CD4-positive, alpha-beta T cell treated with Interleukin-4 for 1 hour (primary cell): Measurements from ENCODE around the gene PIK3C3.

Experiments
- DNase-seq, 2 donors: peaks; one replicate each; pipeline ENCODE4 v3.0.0-alpha.2; 2020 to 2022

Gene PIK3C3

DNA sequence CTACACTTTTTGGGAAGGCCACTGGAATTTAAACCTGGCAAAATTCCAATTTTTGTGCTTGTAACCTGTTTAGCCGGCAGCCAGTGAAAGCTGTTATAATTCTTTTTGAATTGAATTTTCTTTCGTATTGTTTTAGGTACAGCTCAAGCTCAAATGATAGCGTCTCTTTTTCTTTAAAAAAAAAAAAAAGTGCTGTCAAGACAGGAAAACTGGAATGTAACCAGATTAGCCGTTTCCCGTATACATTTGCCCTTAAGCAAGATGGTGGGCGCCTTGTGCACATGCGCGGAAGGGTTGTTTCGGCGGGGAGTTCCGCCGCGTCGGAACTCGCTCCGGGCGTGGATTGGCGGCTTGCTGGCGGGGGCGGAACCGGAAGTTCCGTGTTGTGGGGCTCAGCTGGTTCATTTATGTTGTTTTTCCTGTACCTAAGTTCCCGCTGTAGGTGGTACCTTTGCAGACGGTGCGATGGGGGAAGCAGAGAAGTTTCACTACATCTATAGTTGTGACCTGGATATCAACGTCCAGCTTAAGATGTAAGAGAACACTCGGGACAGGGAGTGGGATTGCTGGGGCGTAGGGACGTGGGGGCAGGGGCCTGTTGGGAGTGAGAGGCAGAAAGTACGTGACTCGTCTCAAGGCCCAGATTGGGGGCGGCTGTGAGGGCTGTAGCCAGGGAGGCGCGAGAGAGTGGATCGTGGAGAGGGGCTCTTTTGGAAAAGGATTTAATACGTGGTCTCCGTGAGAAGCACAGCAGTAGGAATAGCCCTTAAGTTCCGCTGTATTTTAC is at the start of gene PIK3C3:
PIK3C3 (plus strand) TSS at position 408 of the 787 bp plus-strand sequence; CDS start at position 466, 58 bp downstream.
- peak; percentile 98 for DNase-seq

DNA sequence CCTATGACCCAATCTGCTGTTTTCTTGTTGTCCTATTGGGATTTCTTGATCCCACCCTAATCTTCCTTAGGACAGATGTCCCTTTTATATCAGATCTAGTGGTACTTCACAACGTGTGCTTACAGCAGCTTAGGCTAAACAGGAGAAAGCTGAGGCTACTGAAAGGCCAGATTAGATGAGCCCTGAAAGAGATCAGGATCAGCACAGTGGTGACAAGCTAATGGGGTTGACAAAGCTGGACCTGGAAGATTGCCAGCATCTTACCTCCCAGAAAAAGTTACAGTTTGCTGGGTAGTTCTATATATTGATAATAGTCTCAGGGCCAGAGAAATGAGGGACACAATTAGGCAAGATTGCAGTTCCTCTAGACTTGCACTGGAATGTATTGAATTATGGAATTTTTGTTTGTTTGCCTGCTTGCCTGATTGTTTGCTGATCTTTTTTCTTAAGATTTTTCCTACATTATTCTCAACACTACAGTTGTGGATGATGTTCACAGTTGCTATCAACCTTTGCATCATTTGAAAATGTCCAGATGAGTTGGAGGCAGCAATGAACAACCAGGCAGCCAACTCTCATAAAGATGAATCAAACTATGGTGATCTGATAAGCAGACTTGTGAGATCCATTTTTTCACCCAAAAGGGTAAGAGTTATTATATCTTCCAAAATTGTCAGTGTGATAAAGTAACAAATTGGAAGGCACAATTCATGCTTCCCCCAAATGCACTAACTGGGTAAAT is 49.1 kb upstream of the PIK3C3 start:
- DNase-seq = no peak

DNA sequence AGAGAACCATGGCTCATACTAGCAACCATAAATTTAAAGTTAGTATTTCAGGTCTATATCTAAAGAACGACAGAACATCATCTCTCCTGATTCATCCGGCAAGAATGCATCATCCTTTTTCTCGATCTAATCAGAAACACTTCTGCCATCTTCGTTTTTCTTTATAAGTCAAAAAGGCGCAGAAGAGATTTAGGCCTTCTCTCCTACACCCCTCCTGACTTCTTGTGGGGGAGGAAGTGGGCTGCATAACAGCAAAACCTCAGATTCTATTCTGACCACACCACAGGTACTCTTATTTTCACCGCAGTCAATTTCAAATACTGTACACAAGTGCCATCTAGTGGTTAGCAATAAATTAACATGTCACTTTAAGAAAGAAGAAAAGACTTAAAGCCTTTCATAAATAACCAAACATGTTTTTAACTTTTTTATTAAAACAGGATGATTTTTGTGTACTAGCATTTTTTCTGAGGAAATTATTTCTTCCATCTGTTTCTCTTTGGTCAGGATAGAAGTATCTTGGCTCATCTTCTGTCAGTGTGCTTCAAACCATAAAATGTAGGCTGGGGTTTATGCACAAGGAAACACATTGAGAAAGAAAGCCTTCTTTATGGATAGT is 48.4 kb upstream of the PIK3C3 start:
- DNase-seq = peak; percentile 40 to 68

DNA sequence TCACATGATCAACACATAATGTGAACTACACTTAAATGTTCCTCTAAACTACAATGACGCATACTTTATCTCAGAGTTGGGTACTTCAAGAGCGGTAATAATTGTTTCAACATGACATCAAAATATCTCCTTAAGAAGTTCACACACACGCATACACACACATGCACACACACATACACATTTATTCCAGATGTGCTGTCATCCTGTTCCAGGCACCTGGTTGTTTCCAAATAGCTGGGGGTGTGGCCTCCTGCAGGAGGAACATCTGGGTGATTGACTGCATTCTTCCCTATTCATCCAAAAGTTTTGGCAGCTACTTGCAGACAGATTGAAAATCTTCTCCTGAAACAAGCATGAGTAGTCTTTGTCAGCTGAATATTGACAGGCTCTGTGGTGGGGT is 37.9 kb upstream of the PIK3C3 start:
- DNase-seq = no peak

DNA sequence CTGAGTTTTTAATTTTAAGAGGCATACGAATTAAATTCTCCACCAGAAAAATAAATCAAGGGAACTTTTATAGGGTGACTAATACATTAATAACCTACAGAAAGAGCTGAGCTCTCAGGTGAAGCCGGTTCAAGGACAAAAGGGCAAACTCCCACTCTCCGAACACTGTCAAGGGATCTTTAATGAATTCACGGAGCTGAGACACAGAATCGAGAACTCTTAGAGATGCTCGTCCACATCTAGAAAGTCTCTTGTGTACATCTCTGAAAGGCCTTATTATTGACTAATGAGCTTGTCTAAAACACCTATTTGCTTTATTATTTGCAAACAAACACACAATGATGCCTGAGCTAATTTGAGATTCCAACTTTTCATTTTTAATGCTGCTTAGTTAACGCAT is 33.3 kb upstream of the PIK3C3 start:
- no peak for DNase-seq

DNA sequence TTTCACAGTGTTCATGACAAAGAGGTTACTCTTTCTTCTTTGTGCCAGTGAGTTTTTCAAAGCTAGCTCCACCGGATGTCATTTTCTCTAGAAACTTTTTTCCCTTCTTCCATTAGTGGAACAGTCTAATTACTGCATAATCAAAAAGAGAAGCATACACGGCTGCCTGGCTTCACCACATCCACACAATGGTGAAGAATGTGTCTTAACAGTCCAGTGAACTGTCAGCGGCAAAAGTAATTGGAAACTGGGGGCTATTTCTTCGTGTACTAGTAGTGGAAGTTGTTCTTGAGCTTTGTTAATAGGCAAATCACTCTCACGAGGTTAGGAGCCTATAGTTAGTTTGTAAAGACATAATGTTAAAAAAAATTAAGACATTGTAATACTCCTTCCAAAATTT is 32.9 kb upstream of the PIK3C3 start:
- no peak for DNase-seq

DNA sequence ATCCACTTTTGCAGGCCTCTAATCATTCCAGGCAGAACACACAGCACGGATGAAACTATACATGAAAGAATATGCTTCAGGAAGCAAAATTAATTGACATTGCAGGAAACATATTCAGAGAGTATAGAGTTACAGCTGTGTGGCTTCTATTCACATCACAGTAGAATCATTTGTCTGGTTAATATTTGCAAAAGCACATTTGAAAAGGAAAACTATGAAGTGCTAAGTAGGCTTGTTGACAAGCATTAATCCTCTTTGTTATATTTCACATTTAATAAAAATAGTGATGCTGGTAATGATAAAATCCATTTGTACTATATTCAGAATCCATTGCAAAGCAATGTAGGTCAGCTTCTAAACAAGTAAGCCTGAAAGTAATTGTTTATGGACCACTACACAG is 32.2 kb upstream of the PIK3C3 start:
- no peak for DNase-seq

DNA sequence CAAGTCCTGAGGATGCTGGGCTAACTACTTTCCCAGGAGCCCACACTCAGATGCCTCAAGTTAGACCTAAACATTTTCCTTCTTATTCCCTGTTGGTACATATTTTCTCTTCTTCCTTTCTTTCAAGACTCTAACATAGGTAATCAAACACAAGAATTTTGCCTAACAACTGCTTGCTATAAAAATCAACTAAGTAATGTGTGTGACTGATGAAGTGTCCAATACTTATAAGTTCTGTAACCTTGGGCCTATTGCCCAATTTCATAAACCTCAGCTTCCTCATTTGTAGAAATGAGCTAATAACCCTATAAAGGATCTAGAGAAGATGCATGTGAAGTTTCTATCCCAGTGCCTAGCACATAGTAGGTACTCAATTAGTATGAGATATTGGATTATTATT is 31.6 kb upstream of the PIK3C3 start:
- DNase-seq = no peak

DNA sequence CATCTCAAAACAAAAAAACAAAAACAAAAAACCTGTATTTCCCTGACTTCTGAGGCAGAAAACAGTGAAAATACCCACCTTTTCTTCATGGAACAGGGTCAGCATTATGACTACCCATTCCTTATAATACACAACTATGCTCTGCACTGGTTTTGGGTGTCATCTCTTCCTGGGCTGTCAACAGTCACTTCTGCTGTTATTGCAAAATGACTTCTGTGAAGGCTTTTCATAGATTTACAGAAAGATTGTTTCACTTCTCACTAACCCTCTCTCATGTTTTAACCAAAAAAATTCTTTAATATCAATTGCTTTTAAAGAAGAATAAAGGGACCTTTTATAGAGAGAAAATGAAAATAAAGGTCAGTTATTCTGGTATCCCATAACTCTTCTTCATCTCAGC is 26.5 kb upstream of the PIK3C3 start:
- DNase-seq = no peak

DNA sequence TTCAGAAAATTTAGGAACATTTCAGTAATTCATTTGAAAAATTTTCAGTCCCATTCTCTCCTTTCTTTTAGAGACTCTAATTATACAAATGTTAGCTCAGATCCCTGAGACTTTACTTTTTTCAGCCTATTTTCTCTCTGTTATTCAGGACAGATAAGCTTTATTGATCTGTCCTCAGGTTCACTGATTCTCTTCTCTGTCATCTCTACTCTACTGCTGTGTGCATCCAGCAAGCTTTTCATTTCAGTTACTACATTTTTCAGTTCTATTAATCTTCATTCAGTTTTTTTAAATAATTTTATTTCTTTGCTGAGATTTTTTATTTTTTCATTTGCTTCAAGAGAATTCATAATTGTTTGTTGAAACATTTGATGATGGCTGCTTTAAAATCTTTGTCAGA is 22.1 kb upstream of the PIK3C3 start:
- DNase-seq = no peak

DNA sequence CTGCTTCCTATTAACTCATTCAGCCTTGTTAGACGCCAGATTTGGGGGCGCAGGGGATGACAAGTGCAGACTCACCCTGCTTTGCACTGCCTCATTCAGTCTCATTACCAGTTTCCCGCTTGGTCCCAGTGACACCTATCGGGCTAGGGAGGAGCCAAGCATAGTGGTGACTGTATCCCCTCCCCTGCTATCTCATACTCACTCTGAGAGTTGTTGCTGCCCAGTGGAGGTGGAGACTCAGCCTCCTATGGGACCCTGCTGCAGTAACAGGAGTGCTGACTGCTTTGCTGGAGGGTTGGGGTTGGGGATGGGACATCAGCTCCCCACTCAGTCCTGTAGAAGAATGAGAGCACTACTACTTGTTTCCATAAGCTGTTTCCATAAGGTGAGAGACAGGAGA is 21.3 kb upstream of the PIK3C3 start:
- DNase-seq = no peak

DNA sequence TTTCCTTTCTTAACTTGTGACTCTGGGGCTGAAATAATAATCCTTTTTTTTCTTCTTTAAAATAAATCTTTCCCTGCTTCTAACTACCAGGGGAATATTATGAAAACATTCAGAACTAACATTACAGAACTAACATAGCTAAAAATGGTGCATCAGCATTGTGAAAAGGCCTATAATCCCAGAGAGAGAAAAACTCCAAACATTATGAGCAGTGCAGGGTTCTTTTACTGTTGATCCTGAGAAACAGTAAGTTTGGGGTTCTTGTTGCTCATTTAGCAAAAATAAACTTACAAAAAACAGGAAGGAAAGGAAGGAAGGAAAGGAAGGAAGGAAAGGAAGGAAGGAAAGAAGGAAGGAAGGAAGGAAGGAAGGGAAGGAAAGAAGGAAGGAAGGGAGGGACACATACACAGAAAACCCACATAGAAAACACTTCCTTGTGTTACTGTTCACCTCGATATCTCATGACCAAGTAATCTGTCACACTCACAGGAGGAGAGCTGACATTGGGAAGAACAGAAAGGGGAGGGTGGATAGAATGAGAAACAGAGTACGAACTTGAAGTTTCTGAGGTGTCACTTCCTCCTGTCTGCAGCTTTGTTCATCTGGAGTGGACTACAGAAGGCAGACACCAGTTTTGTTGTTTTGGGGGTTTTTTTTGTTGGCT is 18.4 kb upstream of the PIK3C3 start:
- no peak for DNase-seq

DNA sequence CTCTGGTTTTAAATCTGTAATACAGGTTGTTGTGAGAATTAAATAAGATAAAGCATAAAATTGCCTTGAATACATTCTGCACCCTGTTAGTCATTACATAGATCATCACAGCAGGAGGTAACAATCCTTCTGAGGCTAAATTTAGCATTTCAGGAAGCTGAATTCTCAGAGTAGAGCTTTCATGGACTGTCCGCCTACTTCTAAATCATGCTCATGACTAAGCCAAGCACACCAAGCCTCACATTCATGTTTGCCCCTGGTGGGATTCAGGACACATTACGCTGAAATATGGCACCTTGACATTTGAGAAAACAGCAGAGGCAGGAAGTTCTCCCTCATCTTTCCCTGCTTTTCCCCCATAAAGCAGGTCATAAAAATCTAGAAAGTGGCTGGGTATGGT is 16.6 kb upstream of the PIK3C3 start:
- DNase-seq = no peak

DNA sequence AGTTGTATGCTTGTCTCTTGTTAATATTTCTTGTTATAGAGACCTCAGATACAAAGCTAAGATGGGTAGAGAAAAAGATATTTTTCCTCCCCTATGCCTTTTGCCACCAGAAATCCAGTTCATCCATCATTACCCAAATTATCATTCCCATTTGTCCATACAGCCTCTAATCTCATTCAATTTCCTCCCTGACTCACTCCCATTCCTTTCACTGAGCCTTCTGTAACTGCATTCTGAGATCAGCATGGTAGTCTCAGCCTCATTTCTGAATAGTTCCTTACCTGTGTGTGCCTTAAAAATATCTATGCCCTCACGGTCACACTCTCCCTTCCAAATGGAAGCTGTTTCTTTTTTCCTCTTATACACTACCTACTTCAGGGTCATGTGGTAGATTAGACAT is 15.7 kb upstream of the PIK3C3 start:
- no peak for DNase-seq

DNA sequence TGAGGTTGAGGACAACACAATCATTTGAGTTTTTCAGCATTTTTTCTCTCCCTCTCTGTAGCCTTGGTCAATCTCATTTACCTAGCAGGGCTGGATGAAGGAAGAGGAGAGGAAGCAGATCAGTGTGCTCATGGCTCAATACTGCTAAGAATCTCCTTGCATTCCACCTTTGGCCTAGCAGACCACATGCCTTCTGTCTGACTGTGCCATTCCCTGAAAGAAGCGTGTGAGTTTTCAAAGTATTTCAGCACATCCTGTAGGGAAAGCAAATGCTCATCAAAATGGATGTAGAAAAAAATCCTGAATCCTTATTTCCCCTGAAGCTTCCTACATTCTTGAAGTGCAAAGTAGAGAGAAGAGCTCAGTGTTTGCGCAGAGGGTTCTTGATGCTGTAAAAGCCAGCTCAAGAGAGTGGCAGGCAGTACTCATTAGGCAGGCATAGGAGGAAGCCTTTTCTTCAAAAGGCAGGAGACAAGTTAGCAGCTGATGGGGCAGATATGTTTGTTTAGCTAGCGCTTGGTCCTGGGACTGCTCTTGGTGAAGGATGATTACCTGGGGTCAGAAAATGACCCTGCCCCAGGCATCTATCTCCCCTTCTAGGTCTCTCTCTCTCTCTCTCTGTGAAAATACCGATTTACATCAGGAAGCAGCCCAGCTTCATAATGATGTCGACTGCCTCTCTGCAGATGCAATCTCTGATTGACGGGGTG is 14.4 kb upstream of the PIK3C3 start:
- DNase-seq = no peak

DNA sequence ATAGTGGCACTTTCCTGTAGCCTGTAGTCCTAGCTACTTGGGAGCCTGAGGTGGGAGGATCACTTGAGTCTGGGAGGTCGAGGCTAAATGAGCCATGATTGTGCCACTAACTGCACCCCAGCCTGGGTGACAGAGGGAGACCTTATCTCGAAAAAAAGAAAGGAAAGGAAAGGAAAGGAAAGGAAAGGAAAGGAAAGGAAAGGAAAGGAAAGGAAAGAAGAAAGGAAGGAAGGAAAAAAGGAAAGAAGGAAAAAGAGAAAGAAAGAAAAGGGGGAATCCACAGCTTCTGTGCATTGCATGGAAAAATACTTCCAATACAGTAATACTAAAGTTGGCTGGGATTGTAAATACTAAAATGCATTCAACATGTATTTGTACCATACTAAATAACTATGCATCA is 12.8 kb upstream of the PIK3C3 start:
- no peak for DNase-seq

DNA sequence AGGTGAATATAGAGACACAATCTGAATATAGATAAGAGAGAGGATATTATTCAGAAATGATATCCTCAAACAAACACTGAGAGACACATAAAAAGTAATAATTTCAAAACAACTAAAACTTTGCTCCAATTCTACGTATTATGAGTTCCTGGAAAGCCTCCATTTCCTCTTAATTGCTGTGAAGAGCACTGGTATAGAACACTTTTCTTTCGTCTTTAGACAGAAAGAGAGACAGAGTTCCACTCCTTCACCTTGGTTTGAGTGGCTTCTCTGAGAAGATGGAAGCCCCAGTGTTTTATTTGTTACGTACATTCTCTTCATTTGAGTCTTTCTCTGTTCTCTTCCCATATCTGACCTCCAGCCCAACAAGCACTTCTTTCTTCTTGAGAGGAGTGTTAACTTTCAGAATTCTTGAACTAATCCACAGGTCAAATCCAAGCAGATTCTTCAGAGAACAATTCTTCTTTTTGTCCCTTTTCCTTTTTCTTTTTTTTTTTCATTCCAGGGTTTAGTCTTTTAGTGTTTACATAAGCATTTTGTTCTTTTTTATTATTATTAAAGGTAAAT is 6.4 kb upstream of the PIK3C3 start:
- peak in 1 of 2 donors; percentile 19 for DNase-seq

DNA sequence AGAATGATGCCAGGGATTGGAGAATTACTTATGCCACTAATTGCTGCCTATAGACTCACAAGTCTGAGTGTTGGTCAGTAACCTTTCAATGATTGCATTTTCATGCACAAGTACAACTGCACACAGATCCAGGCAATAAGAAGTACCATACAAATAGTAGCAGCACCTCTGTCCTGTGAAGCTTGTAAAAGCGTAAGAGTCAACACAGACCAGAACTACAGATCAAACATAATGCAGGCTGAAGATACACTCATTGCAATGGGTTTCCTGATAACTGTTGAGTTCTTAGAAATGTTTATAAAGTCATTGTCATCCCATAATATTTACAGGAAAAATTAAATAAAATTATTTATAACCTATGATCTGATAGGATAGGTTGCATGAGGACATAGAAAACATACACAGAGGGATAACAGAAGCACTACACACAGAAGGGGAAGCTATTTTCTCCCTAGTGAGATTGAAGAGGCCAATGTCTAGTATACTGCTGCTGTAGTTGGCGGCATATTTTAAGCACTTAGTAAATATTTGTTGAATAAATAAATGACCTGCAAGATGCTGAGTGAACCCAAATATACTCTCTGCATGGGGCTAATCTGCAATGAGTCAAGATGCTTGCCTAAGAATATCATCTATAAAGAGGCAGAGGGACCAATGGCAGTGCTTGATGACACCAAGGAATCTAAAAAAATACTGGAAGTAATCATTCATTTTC is 5.7 kb upstream of the PIK3C3 start:
- DNase-seq = no peak

DNA sequence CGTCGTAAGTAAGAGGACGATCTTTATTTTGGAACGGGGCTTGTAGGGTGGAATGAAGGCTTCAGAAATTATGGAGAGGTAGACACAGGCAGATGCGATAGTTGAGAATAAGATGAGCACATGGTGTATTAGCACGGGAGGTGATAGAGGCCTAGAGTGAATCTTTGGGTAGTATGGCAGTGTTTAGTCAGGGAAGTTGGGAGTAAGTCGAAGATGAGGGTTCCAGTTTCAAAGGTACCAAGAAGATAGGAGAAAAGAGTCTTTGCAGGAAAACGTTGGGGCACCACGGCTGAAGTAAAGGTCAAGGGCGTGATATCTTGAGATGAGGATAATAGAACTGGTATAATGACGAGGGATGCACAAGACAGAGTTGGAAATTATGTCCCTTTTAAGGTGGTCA is 654 bp downstream of the PIK3C3 start:
- DNase-seq = no peak

DNA sequence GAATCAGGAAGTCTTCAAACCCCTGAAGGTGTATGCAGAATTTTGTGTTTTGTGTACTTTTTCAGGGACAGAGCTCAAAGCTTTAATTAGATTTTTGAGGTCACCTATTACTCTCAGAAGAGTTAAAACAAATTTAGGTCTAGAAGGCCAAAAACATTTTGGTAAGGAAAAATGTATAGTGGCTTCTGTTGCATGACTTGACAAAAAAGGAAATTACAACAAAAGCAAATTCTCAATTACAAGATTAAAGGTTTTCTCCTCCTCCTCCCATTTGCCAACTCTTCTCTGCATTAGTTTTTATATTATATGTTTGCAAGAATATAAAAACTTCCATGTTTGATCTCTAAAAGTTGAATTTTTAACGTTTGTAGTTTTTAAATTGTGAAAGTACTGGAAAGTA is 4.0 kb downstream of the PIK3C3 start:
- DNase-seq = no peak

DNA sequence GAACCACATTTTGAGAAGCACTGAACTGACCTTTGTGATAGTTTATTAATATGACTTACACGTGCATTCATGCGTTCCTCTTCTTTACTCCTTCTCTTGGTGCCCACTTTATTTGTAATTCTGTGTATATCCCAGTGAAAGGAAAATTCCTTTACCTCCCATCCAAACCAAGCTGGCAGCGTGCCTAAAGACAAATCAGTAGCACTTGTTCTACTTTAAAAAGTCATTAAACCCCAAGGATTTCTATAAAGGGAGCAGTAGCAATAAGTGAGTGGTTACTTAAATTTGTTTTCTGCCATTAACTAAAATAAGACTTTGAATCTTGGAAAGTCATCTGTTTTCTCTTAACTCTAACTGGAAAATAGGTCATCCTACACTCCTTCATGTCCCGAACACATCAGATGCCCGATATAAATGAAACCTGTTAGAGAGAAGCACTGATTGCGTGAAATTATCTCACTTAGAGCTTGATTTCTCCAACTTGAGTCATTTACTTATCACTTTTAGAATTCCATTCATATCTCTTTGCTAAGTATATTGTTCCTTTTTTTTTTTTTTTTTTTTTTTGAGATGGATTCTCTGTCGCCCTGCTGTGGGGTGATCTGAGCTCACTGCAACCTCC is 10.7 kb downstream of the PIK3C3 start:
- no peak for DNase-seq
